Neutrophil (primary cell): ENCODE results near the gene GON4L.

Experiments
- H3K27ac ChIP-seq: fragments of 200-600 bp; sonication (generic); 2 replicates; pipeline ENCODE4 v1.5.1; 2016; ENCODE audit warnings: mild to moderate bottlenecking, moderate library complexity
- H3K27me3 ChIP-seq: fragments of 200-600 bp; sonication (generic); 2 replicates; pipeline ENCODE4 v1.6.0; 2016; ENCODE audit warnings: mild to moderate bottlenecking
- H3K36me3 ChIP-seq: fragments of 200-600 bp; sonication (generic); 2 replicates; pipeline ENCODE4 v1.5.1; 2017
- H3K4me1 ChIP-seq, 2 experiments: fragments of 200-600 bp in 1 of 2; sonication (generic) in 1 of 2; 1 replicate in 1 of 2; 2 replicates in 1 of 2; pipeline versions ENCODE4 v1.5.1 to v1.6.1; 2013 to 2016; ENCODE audit warnings: low read depth in 1 of 2, low read length in 1 of 2, mild to moderate bottlenecking in 1 of 2, moderate library complexity in 1 of 2; ENCODE audit not compliant: control insufficient read depth in 1 of 2, insufficient read depth in 1 of 2
- H3K4me3 ChIP-seq, 2 experiments: fragments of 200-600 bp in 1 of 2; sonication (generic) in 1 of 2; 1 replicate in 1 of 2; 2 replicates in 1 of 2; pipeline ENCODE4 v1.5.1; 2013 to 2016; ENCODE audit warnings: low read depth in 1 of 2, low read length in 1 of 2, mild to moderate bottlenecking in 1 of 2, moderate library complexity in 1 of 2
- H3K9me3 ChIP-seq: fragments of 200-600 bp; sonication (generic); 2 replicates; pipeline ENCODE4 v1.5.1; 2016
- CTCF ChIP-seq: fragments of 200-600 bp; sonication (generic); IDR thresholded peaks from 2 replicates; pipeline ENCODE4 v1.5.1; 2016; ENCODE audit warnings: antibody characterized with exemption

Gene GON4L

GRCh38 chr1:155871390-155871789, 14.4 kb upstream of the GON4L start:
- TF ChIP-seq CTCF: no peak
- Histone ChIP-seq H3K4me1 (no peaks in the 10 kb centered on the region), H3K27ac (no peak overlapping the region), H3K9me3 (no peaks in the 10 kb centered on the region), H3K36me3 (no peaks in the 10 kb centered on the region), H3K27me3 (no peaks in the 10 kb centered on the region), H3K4me3 (no peak overlapping the region)

DNA sequence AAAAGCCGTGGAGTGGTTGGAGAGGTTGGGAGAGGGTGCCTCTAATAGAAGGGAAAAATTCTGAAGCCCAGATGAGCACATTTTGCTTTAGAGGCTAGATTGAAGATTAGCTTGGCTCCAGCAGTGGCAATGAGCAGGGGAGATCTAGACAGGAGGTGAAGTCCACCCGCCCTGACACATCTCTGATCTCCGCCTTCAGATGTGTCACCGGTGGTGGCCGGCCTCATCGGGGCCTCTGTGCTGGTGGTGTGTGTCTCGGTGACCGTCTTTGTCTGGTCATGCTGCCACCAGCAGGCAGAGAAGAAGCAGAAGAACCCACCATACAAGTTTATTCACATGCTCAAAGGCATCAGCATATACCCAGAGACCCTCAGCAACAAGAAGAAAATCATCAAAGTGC, 10.8 kb upstream of the GON4L start:
- Histone ChIP-seq H3K36me3 (no peaks in the 10 kb centered on the region), H3K9me3 (no peaks in the 10 kb centered on the region), H3K27ac (no peak overlapping the region), H3K4me1 (no peaks in the 10 kb centered on the region), H3K4me3 (no peak overlapping the region), H3K27me3 (no peaks in the 10 kb centered on the region)
- no peak for TF ChIP-seq CTCF

DNA sequence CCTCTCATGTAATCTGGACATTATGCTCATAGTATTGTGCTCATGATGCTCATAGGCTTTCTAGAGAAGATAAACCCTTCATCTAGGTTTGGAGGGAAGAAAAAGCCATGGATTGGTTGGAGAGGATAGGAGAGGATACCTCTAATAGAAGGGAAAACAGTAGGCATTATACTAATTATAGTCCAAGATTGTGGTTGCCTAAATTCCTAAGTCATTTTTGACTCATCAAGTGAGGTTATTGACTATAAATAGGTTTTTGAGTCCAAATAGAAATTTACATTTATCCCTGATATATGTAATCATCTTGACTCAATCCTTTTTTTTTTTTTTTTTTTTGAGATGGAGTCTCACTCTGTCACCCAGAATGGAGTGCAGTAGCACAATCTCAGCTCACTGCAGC, 7.4 kb upstream of the GON4L start:
- no peak overlapping the region for H3K27ac ChIP-seq
- no peaks in the 10 kb centered on the region for H3K36me3 ChIP-seq
- no peaks in the 10 kb centered on the region for H3K9me3 ChIP-seq
- no peak overlapping the region for H3K4me3 ChIP-seq
- no peak for TF ChIP-seq CTCF
- H3K27me3 ChIP-seq: no peaks in the 10 kb centered on the region
- peaks cover 13 to 14% of the 10 kb centered on the region in 2 experiments for H3K4me1 ChIP-seq

DNA sequence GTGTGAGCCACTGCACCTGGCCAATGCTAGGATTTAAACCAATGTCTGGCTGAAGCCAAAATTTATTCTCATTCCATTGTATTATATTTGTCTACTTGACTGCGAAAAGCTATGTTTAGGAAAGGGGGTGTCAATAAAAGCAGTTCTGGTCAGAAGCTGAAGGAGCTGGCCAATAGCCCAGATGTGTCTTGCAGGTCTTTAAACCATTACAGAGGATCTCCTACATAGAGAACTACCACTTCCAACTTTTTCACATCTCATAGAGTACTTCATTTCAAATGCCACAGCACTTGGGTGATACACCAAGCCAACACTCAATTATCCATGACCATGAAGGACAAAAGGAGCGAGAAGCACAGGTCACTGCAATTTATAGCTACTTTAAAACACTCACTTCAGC, 4.9 kb upstream of the GON4L start:
- TF ChIP-seq CTCF: no peak

GRCh38 chr1:155860970-155861510, 4.0 kb upstream of the GON4L start:
- no peaks in the 10 kb centered on the region for H3K36me3 ChIP-seq
- no peaks in the 10 kb centered on the region for H3K9me3 ChIP-seq
- no peaks in the 10 kb centered on the region for H3K27me3 ChIP-seq
- TF ChIP-seq CTCF: no peak
- H3K4me3 ChIP-seq: peak overlapping the region in 1 of 2 experiments; percentile 63
- peaks cover 41 to 42% of the 10 kb centered on the region in 2 experiments for H3K4me1 ChIP-seq
- H3K27ac ChIP-seq: no peak overlapping the region

More for the DNA sequence above, 4.9 kb upstream of the GON4L start:
- Histone ChIP-seq H3K4me1 (peaks cover 34 to 36% of the 10 kb centered on the region in 2 experiments), H3K27me3 (no peaks in the 10 kb centered on the region), H3K36me3 (no peaks in the 10 kb centered on the region), H3K27ac (no peak overlapping the region), H3K4me3 (no peak overlapping the region), H3K9me3 (no peaks in the 10 kb centered on the region)
